HG03025 (cell line): ENCODE results near the gene TSKU.

Experiments used
- ATAC-seq: cut with Tn5 transposase; IDR thresholded peaks from one replicate; pipeline ENCODE4 v1.9.1; 2021; ENCODE audit warnings: mild to moderate bottlenecking, moderate library complexity; ENCODE audit not compliant: unreplicated experiment, low FRiP score

The TSKU gene

GRCh38 chr11:76769645-76770586 lies 13.2 kb upstream of the TSKU start:
- ATAC-seq, result no peak

GRCh38 chr11:76770642-76771445 lies 12.3 kb upstream of the TSKU start:
- ATAC-seq, result no peak

GRCh38 chr11:76771446-76772099 lies 11.6 kb upstream of the TSKU start:
- no peak for ATAC-seq

- no peak for ATAC-seq
Observed at GRCh38 chr11:76772100-76772782, 10.9 kb upstream of the TSKU start.

GRCh38 chr11:76772783-76773106 lies 10.4 kb upstream of the TSKU start:
- no peak for ATAC-seq

GRCh38 chr11:76773921-76774361 lies 9.2 kb upstream of the TSKU start:
- no peak for ATAC-seq

- ATAC-seq, result no peak
Observed at GRCh38 chr11:76776472-76776871, 6.7 kb upstream of the TSKU start.

GRCh38 chr11:76777305-76777704 lies 5.9 kb upstream of the TSKU start:
- no peak for ATAC-seq

GRCh38 chr11:76777876-76778275 lies 5.3 kb upstream of the TSKU start:
- no peak for ATAC-seq

GRCh38 chr11:76778874-76779273 lies 4.3 kb upstream of the TSKU start:
- ATAC-seq, result no peak

- ATAC-seq, result no peak
Observed at GRCh38 chr11:76781046-76781801, 1.9 kb upstream of the TSKU start.

- ATAC-seq, result no peak
Observed at GRCh38 chr11:76781807-76782530, 1.2 kb upstream of the TSKU start.

- no peak for ATAC-seq
Observed at GRCh38 chr11:76782531-76783293, 444 bp upstream of the TSKU start.

GRCh38 chr11:76783896-76784813 lies 999 bp downstream of the TSKU start:
- no peak for ATAC-seq

- ATAC-seq, result no peak
Observed at GRCh38 chr11:76785513-76785912, 2.4 kb downstream of the TSKU start.

GRCh38 chr11:76786016-76786415 lies 2.9 kb downstream of the TSKU start:
- no peak for ATAC-seq

GRCh38 chr11:76786441-76787014 lies 3.4 kb downstream of the TSKU start:
- no peak for ATAC-seq
